Natural killer cell (primary cell): ENCODE measurements around the gene PPP2CA. TPM values are rescaled to one million over a fixed set of nuclear protein-coding genes. Genes with fewer than 3 reads are reported as not detected.

Experiments
- ATAC-seq, 3 donors: fragments of 150-1000 bp in 2 of 3; fragments of 200-7000 bp in 1 of 3; cut with Tn5 transposase; 1 replicate in 1 of 3; 2 replicates in 2 of 3; pipeline ENCODE4 v1.10.0; 2021; ENCODE audit warnings: mild to moderate bottlenecking in 2 of 3, moderate library complexity in 2 of 3
- DNase-seq, 2 donors: peaks; one replicate each; pipeline versions ENCODE4 v3.0.0 to v3.0.0-alpha.2; 2013 to 2021; ENCODE audit warnings: mixed read lengths in 1 of 2
- H3K27ac ChIP-seq: one replicate; pipeline ENCODE4 v1.5.1; 2013; ENCODE audit warnings: mild to moderate bottlenecking, low read length
- H3K27me3 ChIP-seq: one replicate; pipeline ENCODE4 v1.6.1; 2013; ENCODE audit warnings: low read length; ENCODE audit not compliant: control insufficient read depth, insufficient read depth
- H3K36me3 ChIP-seq: one replicate; pipeline ENCODE4 v1.6.1; 2013; ENCODE audit warnings: low read length; ENCODE audit not compliant: control insufficient read depth, insufficient read depth
- H3K4me1 ChIP-seq: one replicate; pipeline ENCODE4 v1.6.1; 2013; ENCODE audit warnings: low read length; ENCODE audit not compliant: control insufficient read depth, insufficient read depth
- H3K4me3 ChIP-seq: one replicate; pipeline ENCODE4 v1.5.1; 2013; ENCODE audit warnings: low read length
- H3K9me3 ChIP-seq: one replicate; pipeline ENCODE4 v1.6.1; 2013; ENCODE audit warnings: low read length; ENCODE audit not compliant: control insufficient read depth, insufficient read depth
- H3K27ac Mint-ChIP-seq, 2 donors: one replicate each; pipeline ENCODE4 v1.8.0; 2022; ENCODE audit warnings: mild to moderate bottlenecking in 2 of 2, mixed read lengths in 2 of 2, moderate library complexity in 1 of 2
- H3K27me3 Mint-ChIP-seq, 2 donors: one replicate each; pipeline ENCODE4 v1.8.0; 2022; ENCODE audit warnings: low read depth in 2 of 2, mixed read lengths in 2 of 2
- H3K36me3 Mint-ChIP-seq: one replicate; pipeline ENCODE4 v1.8.0; 2022; ENCODE audit warnings: mixed read lengths
- H3K4me1 Mint-ChIP-seq, 2 donors: one replicate each; pipeline ENCODE4 v1.8.0; 2022; ENCODE audit warnings: mixed read lengths in 2 of 2
- H3K4me3 Mint-ChIP-seq: one replicate; pipeline ENCODE4 v1.8.0; 2022; ENCODE audit warnings: mild to moderate bottlenecking, moderate library complexity, mixed read lengths
- H3K9me3 Mint-ChIP-seq, 2 donors: one replicate each; pipeline ENCODE4 v1.8.0; 2022; ENCODE audit warnings: mixed read lengths in 2 of 2
- WGBS: methylation state at CpG from one replicate; pipeline ENCODE4 v1.1.7; 2013; ENCODE audit warnings: missing lambda C conversion rate; ENCODE audit not compliant: insufficient coverage; 5-methylcytosine and 5-hydroxymethylcytosine counted together
- intact Hi-C: fragments of 100-400 bp; cut with micrococcal nuclease; formaldehyde crosslinking; loops from one replicate; pipeline ENCODE4 v1.14.2; 2022
- total RNA-seq, 4 donors: library from RNA; stranded (reverse); fragments of 120-200 nt in 1 of 4; gene quantifications; one replicate each; pipeline versions ENCODE4 v1.2.3 to v1.2.4, GENCODE V29; 2013 to 2022
- TF ChIP-seq, protein P1 (sequence below): fragments of 200-600 bp; IDR thresholded peaks from one replicate; pipeline ENCODE4 v1.8.0; 2022; ENCODE audit warnings: antibody characterized with exemption

Gene PPP2CA
- total RNA-seq, result 100 to 1,000 TPM; 188 to 205 (median 191) TPM
- total RNA-seq (2013), result 100 TPM

DNA sequence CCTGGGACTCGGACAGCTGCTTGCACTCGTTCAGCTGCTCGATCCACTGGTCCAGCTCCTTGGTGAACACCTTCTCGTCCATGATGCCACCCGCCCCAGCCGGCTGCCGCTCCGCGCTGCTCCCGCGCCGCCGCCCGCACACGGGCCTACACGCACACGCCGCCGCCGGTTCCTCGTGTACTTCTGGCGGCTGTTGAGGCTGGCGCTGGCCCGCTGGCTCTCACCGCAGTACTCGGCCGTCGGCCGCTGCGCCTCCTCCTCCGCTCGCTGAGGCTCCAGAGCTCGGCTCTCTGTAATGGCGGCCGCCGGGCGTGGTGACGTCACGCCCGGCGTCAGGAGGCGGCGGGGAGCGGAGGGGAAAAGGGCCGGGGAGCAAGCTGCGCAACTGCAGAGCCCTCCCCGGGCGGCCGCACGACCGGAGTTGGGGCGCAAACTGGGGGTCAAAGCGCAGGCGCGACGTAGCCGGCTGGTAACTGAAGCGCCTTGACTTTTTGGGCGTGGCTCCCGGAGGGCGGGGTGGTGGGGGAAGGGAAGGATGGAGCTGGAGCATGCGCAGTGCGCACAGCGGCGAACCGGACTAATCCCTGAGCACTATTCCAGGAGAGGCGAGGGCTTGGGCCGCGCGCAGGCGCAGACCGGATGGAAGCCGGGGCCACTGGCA lies at the start of gene PPP2CA:
TSS of gene PPP2CA (minus strand) at position 294 of the 661 bp plus-strand sequence. CDS start at position 82, 212 bp downstream.
- peak within 1 kb of the TSS; percentile 96 to 100 for H3K27ac Mint-ChIP-seq
- TF ChIP-seq, protein P1, sequence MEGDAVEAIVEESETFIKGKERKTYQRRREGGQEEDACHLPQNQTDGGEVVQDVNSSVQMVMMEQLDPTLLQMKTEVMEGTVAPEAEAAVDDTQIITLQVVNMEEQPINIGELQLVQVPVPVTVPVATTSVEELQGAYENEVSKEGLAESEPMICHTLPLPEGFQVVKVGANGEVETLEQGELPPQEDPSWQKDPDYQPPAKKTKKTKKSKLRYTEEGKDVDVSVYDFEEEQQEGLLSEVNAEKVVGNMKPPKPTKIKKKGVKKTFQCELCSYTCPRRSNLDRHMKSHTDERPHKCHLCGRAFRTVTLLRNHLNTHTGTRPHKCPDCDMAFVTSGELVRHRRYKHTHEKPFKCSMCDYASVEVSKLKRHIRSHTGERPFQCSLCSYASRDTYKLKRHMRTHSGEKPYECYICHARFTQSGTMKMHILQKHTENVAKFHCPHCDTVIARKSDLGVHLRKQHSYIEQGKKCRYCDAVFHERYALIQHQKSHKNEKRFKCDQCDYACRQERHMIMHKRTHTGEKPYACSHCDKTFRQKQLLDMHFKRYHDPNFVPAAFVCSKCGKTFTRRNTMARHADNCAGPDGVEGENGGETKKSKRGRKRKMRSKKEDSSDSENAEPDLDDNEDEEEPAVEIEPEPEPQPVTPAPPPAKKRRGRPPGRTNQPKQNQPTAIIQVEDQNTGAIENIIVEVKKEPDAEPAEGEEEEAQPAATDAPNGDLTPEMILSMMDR, result no peak
- H3K27me3 Mint-ChIP-seq, result no peaks in the 10 kb centered on the region
- no peaks in the 10 kb centered on the region for H3K9me3 Mint-ChIP-seq
- H3K27me3 ChIP-seq, result no peaks in the 10 kb centered on the region
- H3K9me3 ChIP-seq, result no peaks in the 10 kb centered on the region
- H3K4me1 Mint-ChIP-seq, result peaks cover 54 to 61% of the 10 kb centered on the region in 2 donors
- peaks cover 20% of the 10 kb centered on the region for H3K4me1 ChIP-seq
- H3K4me3 ChIP-seq, result peak within 1 kb of the TSS; percentile 79
- peak within 1 kb of the TSS; percentile 97 for H3K4me3 Mint-ChIP-seq
- ATAC-seq, result peak; percentile 80 to 92 (median 81)
- peak within 1 kb of the TSS; percentile 96 for H3K27ac ChIP-seq
- no peaks in the 10 kb centered on the region for H3K36me3 Mint-ChIP-seq
- peak; percentile 98 to 100 for DNase-seq
- intact Hi-C loops, result loop anchor here (1.0 to 10.0 kb wide), 4 partner anchors 49 to 422 kb away; partner anchors contain the start of genes JADE2, SEC24A, SKP1 and UBE2B
- WGBS, result under 1% methylated on average over 73 of the region's 73 CpGs
- peaks cover under 1% of the 10 kb centered on the region for H3K36me3 ChIP-seq

DNA sequence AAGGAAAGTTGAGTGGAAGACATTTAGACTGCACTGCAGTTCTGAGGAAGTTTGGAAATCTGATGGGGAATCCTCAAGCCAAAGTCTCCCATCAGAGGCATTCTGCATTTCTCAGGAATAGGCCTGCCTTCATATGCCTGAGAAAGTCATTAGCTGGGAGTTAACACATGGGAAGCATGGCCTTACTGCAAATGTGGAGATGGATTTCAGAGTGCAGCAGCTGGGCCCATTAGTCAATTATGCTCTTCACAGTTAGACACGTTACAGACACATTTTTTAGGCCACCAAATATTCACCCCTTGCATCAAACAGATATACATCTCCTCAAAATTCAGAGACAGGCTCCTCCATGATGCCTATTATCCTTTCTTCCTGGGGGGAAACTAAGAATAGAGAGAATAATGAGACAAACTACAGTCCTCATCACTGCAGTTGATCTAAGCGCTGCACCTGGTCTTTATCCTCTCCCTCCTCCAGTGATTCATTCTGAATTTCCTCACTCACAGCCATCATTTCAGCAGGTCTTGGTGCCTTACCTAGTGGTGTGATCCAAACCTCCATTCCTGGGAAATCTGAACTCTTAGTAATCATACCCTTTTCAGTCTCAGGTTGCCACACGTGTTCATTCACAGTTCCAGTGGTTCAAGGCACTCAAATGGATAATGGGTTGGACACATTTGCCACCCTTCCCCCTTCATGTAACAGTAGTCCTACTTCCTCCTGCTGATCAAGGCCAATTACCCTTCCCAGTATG lies 47.9 kb upstream of the PPP2CA start:
- Mint-ChIP-seq H3K27ac (no peak overlapping the region), H3K27me3 (peaks cover 0 to 12% of the 10 kb centered on the region in 2 donors), H3K36me3 (peaks cover 5% of the 10 kb centered on the region), H3K4me1 (no peaks in the 10 kb centered on the region), H3K4me3 (no peak overlapping the region), H3K9me3 (peaks cover 0 to 6% of the 10 kb centered on the region in 2 donors)
- no peak for ATAC-seq
- Histone ChIP-seq H3K27me3 (peaks cover 2% of the 10 kb centered on the region), H3K4me3 (no peak overlapping the region), H3K27ac (no peak overlapping the region), H3K4me1 (no peaks in the 10 kb centered on the region), H3K36me3 (no peaks in the 10 kb centered on the region), H3K9me3 (no peaks in the 10 kb centered on the region)
- TF ChIP-seq, protein P1, result no peak
- 79% methylated on average over 3 of the region's 3 CpGs for WGBS
- intact Hi-C loops, result no loop called here
- DNase-seq, result no peak

DNA sequence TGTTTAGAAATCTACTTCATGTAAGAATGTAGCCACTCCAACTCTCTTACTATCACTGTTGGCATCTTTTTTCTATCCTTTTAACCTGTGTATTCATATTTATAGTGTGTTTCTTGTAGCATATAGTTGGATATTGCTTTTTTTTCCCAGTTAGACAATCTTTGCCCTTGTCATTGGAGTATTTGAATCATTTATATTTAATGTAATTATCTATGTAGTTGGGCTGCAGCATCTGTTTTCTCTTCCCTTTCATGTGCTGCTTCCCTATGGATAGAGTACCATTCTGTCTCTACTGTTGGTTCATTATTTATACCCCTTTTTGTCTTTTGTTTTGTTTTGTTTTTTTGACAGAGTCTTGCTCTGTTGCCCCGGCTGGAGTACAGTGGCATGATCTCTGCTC lies 45.2 kb upstream of the PPP2CA start:
- H3K27me3 Mint-ChIP-seq, result peaks cover 6 to 16% of the 10 kb centered on the region in 2 donors
- DNase-seq (no peak), ATAC-seq (no peak)
- intact Hi-C loops, result no loop called here
- 100% methylated on average over 1 of the region's 1 CpG for WGBS
- H3K9me3 ChIP-seq, result no peaks in the 10 kb centered on the region
- no peaks in the 10 kb centered on the region for H3K36me3 ChIP-seq
- H3K27ac Mint-ChIP-seq, result no peak overlapping the region
- H3K9me3 Mint-ChIP-seq, result peaks cover 0 to 6% of the 10 kb centered on the region in 2 donors
- peaks cover 5% of the 10 kb centered on the region for H3K36me3 Mint-ChIP-seq
- H3K27me3 ChIP-seq, result peaks cover 2% of the 10 kb centered on the region
- no peaks in the 10 kb centered on the region for H3K4me1 ChIP-seq
- H3K27ac ChIP-seq, result no peak overlapping the region
- H3K4me1 Mint-ChIP-seq, result no peaks in the 10 kb centered on the region
- no peak overlapping the region for H3K4me3 Mint-ChIP-seq
- TF ChIP-seq, protein P1, result no peak
- H3K4me3 ChIP-seq, result no peak overlapping the region
